C4-2B (cell line): ENCODE results near the gene INPP5D.

Experiments
- H3K27ac ChIP-seq: fragments of 450-650 bp; 2 replicates; pipeline ENCODE4 v1.5.1; 2017
- CTCF ChIP-seq: fragments of 450-650 bp; conservative IDR thresholded peaks from 2 replicates; pipeline ENCODE4 v1.5.1; 2017; ENCODE audit warnings: mild to moderate bottlenecking
- ZFX ChIP-seq: fragments of 450-650 bp; IDR thresholded peaks from 2 replicates; pipeline ENCODE4 v1.6.1; 2017

Gene INPP5D

GRCh38 chr2:233059797-233060500, at the start of gene INPP5D:
Gene INPP5D, plus strand, starts transcription at chr2:233060342. Its CDS starts 137 bp downstream, at chr2:233060479.
- no peak for TF ChIP-seq ZFX
- no peak for TF ChIP-seq CTCF
- no peak within 1 kb of the TSS for H3K27ac ChIP-seq

DNA sequence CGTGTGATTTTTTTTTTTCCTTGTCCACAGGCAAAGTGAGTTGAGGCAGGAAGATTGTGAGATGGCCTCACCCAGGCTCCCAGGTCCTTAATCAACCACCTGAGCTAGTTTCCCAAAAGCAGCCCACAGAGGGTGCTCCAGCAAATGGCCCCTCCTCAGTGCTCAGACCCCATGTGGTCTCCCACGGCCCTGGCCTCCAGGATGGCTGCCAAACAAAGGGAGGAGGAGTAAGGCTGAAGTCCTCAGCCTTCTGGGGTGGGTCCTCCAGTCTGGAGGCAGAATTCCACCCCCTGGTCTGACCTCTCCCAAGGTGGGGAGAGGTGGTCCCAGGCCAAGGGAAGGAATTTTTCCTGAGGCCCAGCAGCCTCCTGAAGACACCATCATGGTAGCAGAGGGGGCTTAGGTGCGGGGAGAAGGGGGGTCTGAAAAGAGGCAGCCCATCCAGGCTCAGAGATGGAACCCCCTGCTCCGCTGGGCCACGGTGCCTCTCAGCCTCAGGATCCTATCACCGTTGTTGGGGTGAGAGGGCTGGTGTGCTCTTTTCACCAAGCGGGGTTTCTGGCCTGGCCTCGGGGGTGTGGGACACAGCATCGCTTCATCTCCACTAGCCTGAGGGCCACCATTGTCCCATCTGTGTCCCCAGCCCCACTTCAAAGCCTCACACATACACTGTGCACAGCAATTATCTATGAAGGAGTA, 49.4 kb upstream of the INPP5D start:
- no peak for TF ChIP-seq CTCF
- TF ChIP-seq ZFX: no peak
- H3K27ac ChIP-seq: no peak overlapping the region

- TF ChIP-seq ZFX (no peak), CTCF (no peak)
- no peak overlapping the region for H3K27ac ChIP-seq
These were observed 48.9 kb upstream of the INPP5D start for GRCh38 chr2:233011268-233011650.

GRCh38 chr2:233011702-233012131, 48.4 kb upstream of the INPP5D start:
- no peak overlapping the region for H3K27ac ChIP-seq
- no peak for TF ChIP-seq CTCF
- TF ChIP-seq ZFX: no peak

DNA sequence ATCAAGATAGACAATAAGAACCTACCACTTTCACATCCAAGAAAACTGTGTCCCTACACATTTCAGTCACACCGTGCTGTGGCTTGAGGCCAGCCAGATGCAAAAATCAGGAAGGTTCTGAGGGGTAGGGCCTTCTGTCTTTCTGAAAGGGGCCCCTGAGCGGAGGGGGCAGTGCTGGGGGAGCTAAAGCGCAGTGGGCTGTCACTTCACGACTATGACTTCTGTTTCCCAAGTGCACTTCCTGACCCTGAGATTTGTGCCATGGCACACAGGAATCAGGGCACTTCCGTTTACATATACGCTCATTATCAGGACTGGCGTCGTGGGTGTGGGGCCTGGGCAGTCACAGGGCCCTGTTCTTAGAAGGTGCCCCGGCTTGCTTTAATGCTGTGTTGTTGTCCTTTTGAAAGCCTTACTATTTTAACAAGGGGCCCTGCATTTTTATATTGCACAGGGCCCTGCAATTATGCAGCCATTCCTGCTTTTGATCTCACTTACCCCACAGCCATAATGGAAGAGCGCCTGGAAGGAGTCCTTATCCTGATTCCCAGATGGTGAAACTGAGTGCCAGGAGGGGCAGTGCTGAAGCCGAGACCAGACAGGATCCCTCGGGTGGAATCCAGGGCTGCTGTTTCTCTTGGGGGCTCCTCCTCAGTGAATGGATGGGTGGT, 47.7 kb upstream of the INPP5D start:
- TF ChIP-seq CTCF: no peak
- TF ChIP-seq ZFX: no peak
- no peak overlapping the region for H3K27ac ChIP-seq

GRCh38 chr2:233013027-233013461, 47.1 kb upstream of the INPP5D start, which contains the start of gene NGEF:
Gene NGEF, minus strand, starts transcription at chr2:233013256. Its CDS starts 38,366 bp downstream, at chr2:232974890.
- no peak within 1 kb of the TSS for H3K27ac ChIP-seq
- TF ChIP-seq CTCF (no peak), ZFX (no peak)

DNA sequence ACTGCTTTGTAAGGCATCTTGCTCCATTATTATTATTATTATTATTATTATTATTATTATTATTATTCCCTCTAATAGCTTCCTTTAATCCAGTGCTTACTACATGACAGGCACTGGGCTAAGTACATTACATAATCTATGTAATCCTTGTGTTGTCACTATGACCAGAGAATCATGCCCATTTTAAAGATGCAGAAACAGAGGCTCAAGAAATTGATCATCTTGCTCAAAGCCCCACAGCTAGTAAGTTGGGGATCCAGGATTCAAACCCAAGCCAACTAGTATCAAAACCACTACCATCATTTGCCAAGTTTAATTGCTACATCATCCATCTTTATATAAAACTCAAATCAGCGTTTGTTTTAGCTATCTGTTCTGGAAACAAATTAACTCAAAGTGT, 46.5 kb upstream of the INPP5D start:
- H3K27ac ChIP-seq: no peak overlapping the region
- no peak for TF ChIP-seq CTCF
- TF ChIP-seq ZFX: no peak
